A549 (cell line): ENCODE results near the gene SEMA3B.

Experiments used
- BHLHE40 ChIP-seq: IDR thresholded peaks from 2 replicates; pipeline ENCODE4 v1.6.1; 2012; ENCODE audit warnings: low read depth, low read length, inconsistent platforms
- CHD2 ChIP-seq: fragments of 150-350 bp; IDR thresholded peaks from 2 replicates; pipeline ENCODE4 v1.6.1; 2014; ENCODE audit warnings: low read length; ENCODE audit not compliant: partially characterized antibody
- CTCF ChIP-seq: fragments of >200 bp; sonication (Bioruptor Twin); formaldehyde crosslinking; IDR thresholded peaks from 3 replicates; pipeline ENCODE4 v1.5.1; 2016
- HMGXB4 ChIP-seq: fragments of 250-450 bp; sonication (Bioruptor Pico); IDR thresholded peaks from 2 replicates; pipeline ENCODE4 v1.5.0; 2021; ENCODE audit warnings: mild to moderate bottlenecking, moderate library complexity, borderline replicate concordance
- POLR2A ChIP-seq: IDR thresholded peaks from 2 replicates; pipeline ENCODE4 v1.6.1; 2012; ENCODE audit warnings: mild to moderate bottlenecking, low read length
- ZNF302 ChIP-seq: fragments of 250-450 bp; sonication (Bioruptor Pico); IDR thresholded peaks from 2 replicates; pipeline ENCODE4 v1.9.0; 2021; ENCODE audit warnings: inconsistent platforms, mild to moderate bottlenecking, moderate library complexity
- TF ChIP-seq, protein P1 (sequence below): IDR thresholded peaks from 2 replicates; pipeline ENCODE4 v1.6.1; 2012
- TF ChIP-seq, protein P2 (sequence below): fragments of 200-600 bp; sonication (generic); IDR thresholded peaks from 2 replicates; pipeline ENCODE4 v1.6.1; 2016; ENCODE audit warnings: antibody characterized with exemption, mild to moderate bottlenecking, moderate library complexity

DNA sequence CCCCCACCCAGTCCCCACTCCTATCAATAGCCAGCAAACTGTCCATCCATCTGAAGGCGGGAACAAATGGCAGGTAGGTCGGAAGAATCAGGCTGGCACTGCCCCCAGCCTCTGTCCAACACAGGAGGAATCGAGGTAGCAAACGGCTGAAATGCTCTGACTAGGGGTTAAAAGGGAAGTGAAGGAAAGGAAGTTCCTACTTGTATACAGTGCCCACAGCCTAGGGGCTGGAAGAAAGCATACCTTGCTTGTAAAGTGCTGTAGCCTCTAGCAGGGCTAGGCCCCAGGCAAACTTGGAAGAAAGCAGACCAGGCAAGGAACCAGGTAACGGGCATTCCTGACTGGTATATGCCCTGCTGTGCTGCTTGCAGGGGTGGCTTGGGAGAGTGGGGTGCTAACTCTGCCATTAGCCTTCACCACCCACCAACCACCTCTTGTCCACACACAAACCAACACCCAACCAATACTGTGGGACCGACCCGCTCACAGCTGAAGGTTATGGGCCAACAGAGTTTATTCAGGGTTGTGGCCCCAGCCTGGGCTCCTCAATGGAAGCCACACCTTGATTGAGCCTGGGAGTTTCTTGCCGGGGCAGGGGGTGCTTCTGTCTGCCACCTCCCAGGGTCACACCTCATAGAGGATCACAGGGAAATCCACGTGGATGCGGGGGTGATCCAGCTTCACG, 56.7 kb downstream of the SEMA3B start:
- TF ChIP-seq CTCF (no peak), POLR2A (no peak), BHLHE40 (no peak), HMGXB4 (CRISPR knock-in tag) (no peak), ZNF302 (CRISPR knock-in tag) (no peak), CHD2 (no peak)
- TF ChIP-seq, protein P1, sequence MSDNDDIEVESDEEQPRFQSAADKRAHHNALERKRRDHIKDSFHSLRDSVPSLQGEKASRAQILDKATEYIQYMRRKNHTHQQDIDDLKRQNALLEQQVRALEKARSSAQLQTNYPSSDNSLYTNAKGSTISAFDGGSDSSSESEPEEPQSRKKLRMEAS, result no peak
- TF ChIP-seq, protein P2, sequence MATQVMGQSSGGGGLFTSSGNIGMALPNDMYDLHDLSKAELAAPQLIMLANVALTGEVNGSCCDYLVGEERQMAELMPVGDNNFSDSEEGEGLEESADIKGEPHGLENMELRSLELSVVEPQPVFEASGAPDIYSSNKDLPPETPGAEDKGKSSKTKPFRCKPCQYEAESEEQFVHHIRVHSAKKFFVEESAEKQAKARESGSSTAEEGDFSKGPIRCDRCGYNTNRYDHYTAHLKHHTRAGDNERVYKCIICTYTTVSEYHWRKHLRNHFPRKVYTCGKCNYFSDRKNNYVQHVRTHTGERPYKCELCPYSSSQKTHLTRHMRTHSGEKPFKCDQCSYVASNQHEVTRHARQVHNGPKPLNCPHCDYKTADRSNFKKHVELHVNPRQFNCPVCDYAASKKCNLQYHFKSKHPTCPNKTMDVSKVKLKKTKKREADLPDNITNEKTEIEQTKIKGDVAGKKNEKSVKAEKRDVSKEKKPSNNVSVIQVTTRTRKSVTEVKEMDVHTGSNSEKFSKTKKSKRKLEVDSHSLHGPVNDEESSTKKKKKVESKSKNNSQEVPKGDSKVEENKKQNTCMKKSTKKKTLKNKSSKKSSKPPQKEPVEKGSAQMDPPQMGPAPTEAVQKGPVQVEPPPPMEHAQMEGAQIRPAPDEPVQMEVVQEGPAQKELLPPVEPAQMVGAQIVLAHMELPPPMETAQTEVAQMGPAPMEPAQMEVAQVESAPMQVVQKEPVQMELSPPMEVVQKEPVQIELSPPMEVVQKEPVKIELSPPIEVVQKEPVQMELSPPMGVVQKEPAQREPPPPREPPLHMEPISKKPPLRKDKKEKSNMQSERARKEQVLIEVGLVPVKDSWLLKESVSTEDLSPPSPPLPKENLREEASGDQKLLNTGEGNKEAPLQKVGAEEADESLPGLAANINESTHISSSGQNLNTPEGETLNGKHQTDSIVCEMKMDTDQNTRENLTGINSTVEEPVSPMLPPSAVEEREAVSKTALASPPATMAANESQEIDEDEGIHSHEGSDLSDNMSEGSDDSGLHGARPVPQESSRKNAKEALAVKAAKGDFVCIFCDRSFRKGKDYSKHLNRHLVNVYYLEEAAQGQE, result no peak
